Breast epithelium (tissue), 4 donors: ENCODE results near the gene CFAP107. TPM values are rescaled to one million over a fixed set of nuclear protein-coding genes. Genes with fewer than 3 reads are reported as not detected.

ENCODE experiments used
- DNase-seq, 2 donors: peaks; one replicate each; pipeline ENCODE4 v3.0.0-alpha.2; 2019; ENCODE audit warnings: low spot score in 2 of 2
- H3K27ac ChIP-seq, 2 donors: fragments of 200-600 bp; sonication (generic) in 1 of 2; one replicate each; pipeline ENCODE4 v1.5.1; 2016 to 2019; ENCODE audit warnings: mild to moderate bottlenecking in 1 of 2
- H3K27me3 ChIP-seq, 2 donors: fragments of 200-600 bp; sonication (generic) in 1 of 2; one replicate each; pipeline versions ENCODE4 v1.5.1 to v1.6.0; 2017 to 2019; ENCODE audit warnings: control low read depth in 1 of 2, mild to moderate bottlenecking in 1 of 2
- H3K36me3 ChIP-seq: fragments of 200-600 bp; one replicate; pipeline ENCODE4 v1.5.1; 2019
- H3K4me1 ChIP-seq, 2 donors: fragments of 200-600 bp; sonication (generic); one replicate each; pipeline ENCODE4 v1.5.1; 2016 to 2019; ENCODE audit warnings: control low read depth in 1 of 2
- H3K4me3 ChIP-seq, 3 donors: fragments of 200-600 bp; sonication (generic); 1 replicate in 2 of 3; 2 replicates in 1 of 3; pipeline ENCODE4 v1.5.1; 2016 to 2019; ENCODE audit warnings: mild to moderate bottlenecking in 3 of 3, moderate library complexity in 2 of 3
- H3K9me3 ChIP-seq, 2 donors: fragments of 200-600 bp; sonication (generic) in 1 of 2; one replicate each; pipeline ENCODE4 v1.5.1; 2016 to 2019; ENCODE audit warnings: control low read depth in 1 of 2
- CTCF ChIP-seq, 3 donors: fragments of 450-650 bp; IDR thresholded peaks; one replicate each; pipeline ENCODE4 v1.5.1; 2016 to 2017; ENCODE audit warnings: antibody characterized with exemption in 3 of 3, mild to moderate bottlenecking in 3 of 3, moderate library complexity in 3 of 3
- POLR2A ChIP-seq: fragments of 450-650 bp; IDR thresholded peaks from one replicate; pipeline ENCODE4 v1.6.1; 2016; ENCODE audit warnings: antibody characterized with exemption, mild to moderate bottlenecking, moderate library complexity
- POLR2AphosphoS5 ChIP-seq, 3 donors: sonication (generic); formaldehyde crosslinking; IDR thresholded peaks; one replicate each; pipeline ENCODE4 v1.6.1; 2017; ENCODE audit warnings: antibody characterized with exemption in 3 of 3
- intact Hi-C: fragments of 100-400 bp; cut with DNase I; formaldehyde crosslinking; loops from one replicate; pipeline ENCODE4 v1.15.1; 2023; ENCODE audit warnings: low total_unique reads
- total RNA-seq, 3 donors: library from RNA; depleted of rRNA; stranded (reverse); fragments of >200 nt; gene quantifications; one replicate each; pipeline ENCODE4 v1.1.0, GENCODE V29; 2016

The CFAP107 gene
- total RNA-seq, 3 donors from 2014 or later, result not detected

GRCh38 chr1:12741946-12742345 is 4.1 kb upstream of the CFAP107 start:
- no peak for DNase-seq
- Histone ChIP-seq H3K36me3 (no peaks in the 10 kb centered on the region), H3K4me3 (no peak overlapping the region), H3K27me3 (no peaks in the 10 kb centered on the region), H3K27ac (no peak overlapping the region), H3K4me1 (no peaks in the 10 kb centered on the region), H3K9me3 (no peaks in the 10 kb centered on the region)
- no peak for TF ChIP-seq POLR2A
- no peak for TF ChIP-seq POLR2AphosphoS5 (IDR thresholded peaks at IDR 0.05)
- TF ChIP-seq CTCF (IDR thresholded peaks at IDR 0.05), result no peak
- intact Hi-C loops, result no loop called here

- intact Hi-C loops, result no loop called here
- DNase-seq, result no peak
- Histone ChIP-seq H3K4me3 (no peak overlapping the region), H3K27me3 (no peaks in the 10 kb centered on the region), H3K36me3 (no peaks in the 10 kb centered on the region), H3K4me1 (no peaks in the 10 kb centered on the region), H3K9me3 (peaks cover 16 to 29% of the 10 kb centered on the region in 2 donors), H3K27ac (no peak overlapping the region)
- TF ChIP-seq POLR2A, result no peak
- TF ChIP-seq CTCF (IDR thresholded peaks at IDR 0.05), result no peak
These were observed 641 bp upstream of the CFAP107 start for GRCh38 chr1:12745126-12745991.

GRCh38 chr1:12748778-12749355 is 2.9 kb downstream of the CFAP107 start:
- no peak overlapping the region for H3K4me3 ChIP-seq
- H3K27me3 ChIP-seq, result no peaks in the 10 kb centered on the region
- no peaks in the 10 kb centered on the region for H3K36me3 ChIP-seq
- no peak overlapping the region for H3K27ac ChIP-seq
- intact Hi-C loops, result no loop called here
- TF ChIP-seq CTCF (IDR thresholded peaks at IDR 0.05) (no peak), POLR2AphosphoS5 (IDR thresholded peaks at IDR 0.05) (no peak), POLR2A (no peak)
- H3K9me3 ChIP-seq, result peaks cover 16 to 32% of the 10 kb centered on the region in 2 donors
- no peak for DNase-seq
- no peaks in the 10 kb centered on the region for H3K4me1 ChIP-seq

- Histone ChIP-seq H3K4me1 (no peaks in the 10 kb centered on the region), H3K9me3 (peaks cover 0 to 9% of the 10 kb centered on the region in 2 donors), H3K27ac (no peak overlapping the region), H3K4me3 (no peak overlapping the region), H3K27me3 (no peaks in the 10 kb centered on the region), H3K36me3 (no peaks in the 10 kb centered on the region)
- TF ChIP-seq POLR2A, result no peak
- intact Hi-C loops, result no loop called here
- no peak for DNase-seq
These were observed 8.7 kb downstream of the CFAP107 start for GRCh38 chr1:12754738-12755137.

- H3K27ac ChIP-seq, result no peak overlapping the region
- TF ChIP-seq CTCF (IDR thresholded peaks at IDR 0.05) (no peak), POLR2AphosphoS5 (IDR thresholded peaks at IDR 0.05) (no peak), POLR2A (no peak)
These were observed 10.3 kb downstream of the CFAP107 start for GRCh38 chr1:12756273-12756672.

More at GRCh38 chr1:12756273-12756672, 10.3 kb downstream of the CFAP107 start:
- no peaks in the 10 kb centered on the region for H3K27me3 ChIP-seq
- no peaks in the 10 kb centered on the region for H3K9me3 ChIP-seq
- no peaks in the 10 kb centered on the region for H3K36me3 ChIP-seq
- H3K4me3 ChIP-seq, result no peak overlapping the region
- no peaks in the 10 kb centered on the region for H3K4me1 ChIP-seq
- intact Hi-C loops, result no loop called here
- no peak for DNase-seq
